GM12878 (cell line): ENCODE results near the gene OR10J5. TPM values are rescaled to one million over a fixed set of nuclear protein-coding genes. Genes with fewer than 3 reads are reported as not detected.

Experiments
- ATAC-seq: fragments of 200-7000 bp; cut with Tn5 transposase; 3 replicates; pipeline ENCODE4 v1.9.1; 2020; ENCODE audit warnings: mild to moderate bottlenecking, moderate library complexity
- BruUV-seq: library from RNA; stranded (reverse); fragments of 400-500 nt; replicated peaks from 2 replicates; lab custom pipeline; 2021; lab: Mats Ljungman, UMichigan
- CTCF ChIA-PET: fragments of 300-600 bp; sonication (Branson Sonifier 250); formaldehyde crosslinking; extraction: SDS; loops from one replicate; lab custom pipeline; 2021; ENCODE audit warnings: inconsistent platforms; lab: Yijun Ruan, JAX
- POLR2A ChIA-PET: fragments of 350-600 bp; formaldehyde crosslinking; extraction: SDS; loops from one replicate; lab custom pipeline; 2021; ENCODE audit warnings: inconsistent platforms; lab: Charles Lee
- RAD21 ChIA-PET: fragments of 300-600 bp; sonication (Branson Sonifier 250); formaldehyde crosslinking; loops from one replicate; lab custom pipeline; 2023; ENCODE audit warnings: antibody characterized with exemption; ENCODE audit not compliant: unreplicated experiment; lab: Charles Lee
- SMC1A ChIA-PET: fragments of 300-600 bp; sonication (Branson Sonifier 250); formaldehyde crosslinking; loops from one replicate; lab custom pipeline; 2023; ENCODE audit not compliant: unreplicated experiment, uncharacterized antibody; lab: Charles Lee
- DNase-seq: peaks from one replicate; pipeline ENCODE4 v3.0.0-alpha.2; 2011; ENCODE audit warnings: low read depth, low spot score
- FAIRE-seq: peaks from 3 replicates; lab custom pipeline; 2011; peaks lifted over from hg19 to GRCh38; lab: Jason Lieb, UNC
- H2AFZ ChIP-seq: 2 replicates; pipeline ENCODE4 v1.6.0; 2011; ENCODE audit warnings: low read depth, low read length, control low read depth; ENCODE audit not compliant: control insufficient read depth
- H3K27ac ChIP-seq: 2 replicates; pipeline ENCODE4 v1.5.1; 2011; ENCODE audit warnings: control low read depth; ENCODE audit not compliant: control insufficient read depth, insufficient read depth
- H3K27me3 ChIP-seq, 2 experiments: replicated peaks in 1 of 2; 2 replicates each; pipeline versions ENCODE4 v1.6.0 to v1.6.1; 2011; ENCODE audit warnings: low read length in 1 of 2; ENCODE audit not compliant: control insufficient read depth in 2 of 2, insufficient read depth in 2 of 2
- H3K36me3 ChIP-seq, 2 experiments: 2 replicates each; pipeline ENCODE4 v1.5.1; 2011; ENCODE audit warnings: low read length in 1 of 2; ENCODE audit not compliant: control insufficient read depth in 2 of 2, insufficient read depth in 2 of 2
- H3K4me1 ChIP-seq: 2 replicates; pipeline ENCODE4 v1.6.1; 2011; ENCODE audit warnings: mild to moderate bottlenecking, low read length, moderate library complexity, mixed read lengths; ENCODE audit not compliant: control insufficient read depth, insufficient read depth
- H3K4me2 ChIP-seq: 2 replicates; pipeline ENCODE4 v1.6.0; 2011; ENCODE audit warnings: control low read depth; ENCODE audit not compliant: control insufficient read depth, insufficient read depth
- H3K4me3 ChIP-seq: fragments of 200-600 bp; sonication (generic); 2 replicates; pipeline ENCODE4 v1.5.1; 2016
- H3K79me2 ChIP-seq: 2 replicates; pipeline ENCODE4 v1.6.0; 2011; ENCODE audit warnings: low read length; ENCODE audit not compliant: control insufficient read depth, insufficient read depth
- H3K9ac ChIP-seq: 2 replicates; pipeline ENCODE4 v1.8.0; 2011; ENCODE audit warnings: low read length, control low read depth, mixed read lengths; ENCODE audit not compliant: control insufficient read depth, insufficient read depth
- H3K9me3 ChIP-seq: replicated peaks from 3 replicates; pipeline ENCODE4 v1.5.1; 2011; ENCODE audit warnings: mild to moderate bottlenecking, low read length; ENCODE audit not compliant: control insufficient read depth, insufficient read depth
- H4K20me1 ChIP-seq: 2 replicates; pipeline ENCODE4 v1.6.0; 2011; ENCODE audit not compliant: control insufficient read depth, insufficient read depth
- CHD2 ChIP-seq: IDR thresholded peaks from 2 replicates; pipeline ENCODE4 v1.6.1; 2011; ENCODE audit warnings: low read depth, low read length, improper control_type of control experiment, borderline replicate concordance
- GABPA ChIP-seq: IDR thresholded peaks from 2 replicates; pipeline ENCODE4 v1.6.1; 2014; ENCODE audit warnings: antibody characterized with exemption, low read depth, mild to moderate bottlenecking, inconsistent platforms
- HDAC6 ChIP-seq: fragments of 200-600 bp; sonication (generic); IDR thresholded peaks from one replicate; pipeline ENCODE4 v1.8.0; 2017; ENCODE audit warnings: antibody characterized with exemption; ENCODE audit not compliant: unreplicated experiment
- IRF4 ChIP-seq: IDR thresholded peaks from 2 replicates; pipeline ENCODE4 v1.6.1; 2011; ENCODE audit warnings: low read depth, low read length
- NR2C1 ChIP-seq: fragments of 450-650 bp; IDR thresholded peaks from 2 replicates; pipeline ENCODE4 v1.6.1; 2017; ENCODE audit warnings: antibody characterized with exemption, mild to moderate bottlenecking, moderate library complexity
- SIN3A ChIP-seq: IDR thresholded peaks from 2 replicates; pipeline ENCODE4 v1.6.1; 2012; ENCODE audit warnings: low read depth, low read length, improper control_type of control experiment
- SREBF2 ChIP-seq: IDR thresholded peaks from 2 replicates; pipeline ENCODE4 v1.6.1; 2012; ENCODE audit warnings: mild to moderate bottlenecking, low read length
- WGBS: methylation state at CpG from one replicate; pipeline ENCODE4 v1.1.6; 2016; ENCODE audit warnings: low lambda C conversion rate; ENCODE audit not compliant: insufficient replicate concordance, insufficient coverage; ENCODE audit errors: missing lambda C conversion rate; 5-methylcytosine and 5-hydroxymethylcytosine counted together
- in situ Hi-C: fragments of 300-500 bp; cut with MboI; formaldehyde crosslinking; loops from 9 replicates; pipeline ENCODE4 v1.14.3; 2018; ENCODE audit warnings: mixed read lengths
- intact Hi-C: fragments of 100-400 bp; cut with micrococcal nuclease; formaldehyde crosslinking; loops from one replicate; pipeline ENCODE4 v1.14.2; 2022; ENCODE audit not compliant: unreplicated experiment
- polyA plus RNA-seq, 11 experiments: library from polyadenylated mRNA; depleted of rRNA in 4 of 11; unstranded in 6 of 11; stranded (reverse) in 5 of 11; fragments of >200 nt; fragmentation: Nextera tagmentation in 4 of 11; fragmentation: Illumina TruSeq in 1 of 11; extraction: Ambion mirVana in 4 of 11; extraction: Trizol in 1 of 11; gene quantifications; 1 replicate in 1 of 11; 2 replicates in 10 of 11; pipeline versions ENCODE4 v1.2.1 to v1.2.3, GENCODE V29; 2011 to 2016; ENCODE audit warnings: inconsistent platforms in 2 of 11, missing spikeins in 2 of 11, low read depth in 1 of 11
- total RNA-seq, 4 experiments: library from RNA; depleted of rRNA in 3 of 4; stranded (reverse); fragments of >200 nt in 3 of 4; fragmentation: Illumina TruSeq in 1 of 4; extraction: Trizol in 1 of 4; gene quantifications; 2 replicates each; pipeline versions ENCODE4 v1.2.1 to v1.2.3, GENCODE V29; 2013 to 2021
- TF ChIP-seq, protein P1 (sequence below): fragments of 450-650 bp; IDR thresholded peaks from 2 replicates; pipeline ENCODE4 v1.6.1; 2014; ENCODE audit warnings: mild to moderate bottlenecking
- TF ChIP-seq, protein P2 (sequence below): IDR thresholded peaks from 2 replicates; pipeline ENCODE4 v1.6.1; 2011; ENCODE audit warnings: borderline replicate concordance, low read depth, mild to moderate bottlenecking, moderate library complexity, mixed read lengths, low read length; ENCODE audit not compliant: insufficient read depth; ENCODE audit errors: extremely low read length
- TF ChIP-seq, protein P3 (sequence below): IDR thresholded peaks from 2 replicates; pipeline ENCODE4 v1.6.1; 2012; ENCODE audit warnings: low read depth, low read length, improper control_type of control experiment
- TF ChIP-seq, protein P4 (sequence below): fragments of 450-650 bp; IDR thresholded peaks from 2 replicates; pipeline ENCODE4 v1.6.1; 2017; ENCODE audit warnings: antibody characterized with exemption, mild to moderate bottlenecking, moderate library complexity
- TF ChIP-seq, protein P5 (sequence below): fragments of 150-350 bp; IDR thresholded peaks from 2 replicates; pipeline ENCODE4 v1.6.1; 2016; ENCODE audit warnings: low read depth, low read length

Gene OR10J5
- total and polyA plus RNA-seq, 10 of the 15 experiments (the other 5 are each of a cell fraction or from before 2014, with no cell fraction given), result not detected

DNA sequence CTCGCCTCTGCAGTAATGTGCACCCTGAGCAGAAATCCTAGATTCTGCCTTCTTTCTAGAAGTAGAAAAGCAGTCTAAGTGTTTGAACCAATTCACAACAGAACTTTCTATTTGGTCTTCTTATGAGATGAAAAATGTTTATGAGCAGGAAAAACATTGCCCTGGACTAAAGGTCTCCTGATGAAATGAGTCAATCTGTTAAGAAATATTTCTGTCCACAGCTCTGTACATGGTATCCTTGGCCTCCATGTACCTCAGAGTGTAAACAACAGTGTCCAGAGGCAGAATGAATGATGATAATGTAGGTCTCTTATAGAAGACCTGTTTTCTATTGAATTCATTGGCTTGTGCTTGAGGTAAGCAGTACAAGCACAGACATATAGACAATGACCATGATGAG is 45.6 kb upstream of the OR10J5 start:
- Histone ChIP-seq H4K20me1 (no peaks in the 10 kb centered on the region), H3K27ac (no peak overlapping the region), H2AFZ (no peak overlapping the region), H3K4me1 (no peaks in the 10 kb centered on the region), H3K9me3 (no peaks in the 10 kb centered on the region), H3K4me3 (no peak overlapping the region), H3K36me3 (no peaks in the 10 kb centered on the region), H3K27me3 (no peaks in the 10 kb centered on the region), H3K4me2 (no peak overlapping the region), H3K9ac (no peak overlapping the region), H3K79me2 (no peaks in the 10 kb centered on the region)
- ATAC-seq, result no peak
- ChIA-PET POLR2A (no interaction called here), CTCF (no interaction called here), SMC1A (interaction anchor here (1.1 kb wide), 1 partner anchor 9 kb away, joined by 3 read pairs; no protein-coding TSS in a partner anchor), RAD21 (no interaction called here)
- in situ Hi-C loops (no loop called here), intact Hi-C loops (no loop called here)
- BruUV-seq, result no TSS peak
- WGBS, result 0% methylated on average over 1 of the region's 1 CpG
- FAIRE-seq, result no peak
- TF ChIP-seq, protein P1, sequence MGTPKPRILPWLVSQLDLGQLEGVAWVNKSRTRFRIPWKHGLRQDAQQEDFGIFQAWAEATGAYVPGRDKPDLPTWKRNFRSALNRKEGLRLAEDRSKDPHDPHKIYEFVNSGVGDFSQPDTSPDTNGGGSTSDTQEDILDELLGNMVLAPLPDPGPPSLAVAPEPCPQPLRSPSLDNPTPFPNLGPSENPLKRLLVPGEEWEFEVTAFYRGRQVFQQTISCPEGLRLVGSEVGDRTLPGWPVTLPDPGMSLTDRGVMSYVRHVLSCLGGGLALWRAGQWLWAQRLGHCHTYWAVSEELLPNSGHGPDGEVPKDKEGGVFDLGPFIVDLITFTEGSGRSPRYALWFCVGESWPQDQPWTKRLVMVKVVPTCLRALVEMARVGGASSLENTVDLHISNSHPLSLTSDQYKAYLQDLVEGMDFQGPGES, result no peak
- TF ChIP-seq SIN3A (no peak), SREBF2 (no peak), HDAC6 (no peak), IRF4 (no peak), GABPA (no peak), CHD2 (no peak), NR2C1 (no peak)
- TF ChIP-seq, protein P2, sequence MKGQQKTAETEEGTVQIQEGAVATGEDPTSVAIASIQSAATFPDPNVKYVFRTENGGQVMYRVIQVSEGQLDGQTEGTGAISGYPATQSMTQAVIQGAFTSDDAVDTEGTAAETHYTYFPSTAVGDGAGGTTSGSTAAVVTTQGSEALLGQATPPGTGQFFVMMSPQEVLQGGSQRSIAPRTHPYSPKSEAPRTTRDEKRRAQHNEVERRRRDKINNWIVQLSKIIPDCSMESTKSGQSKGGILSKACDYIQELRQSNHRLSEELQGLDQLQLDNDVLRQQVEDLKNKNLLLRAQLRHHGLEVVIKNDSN, result no peak
- TF ChIP-seq, protein P3, sequence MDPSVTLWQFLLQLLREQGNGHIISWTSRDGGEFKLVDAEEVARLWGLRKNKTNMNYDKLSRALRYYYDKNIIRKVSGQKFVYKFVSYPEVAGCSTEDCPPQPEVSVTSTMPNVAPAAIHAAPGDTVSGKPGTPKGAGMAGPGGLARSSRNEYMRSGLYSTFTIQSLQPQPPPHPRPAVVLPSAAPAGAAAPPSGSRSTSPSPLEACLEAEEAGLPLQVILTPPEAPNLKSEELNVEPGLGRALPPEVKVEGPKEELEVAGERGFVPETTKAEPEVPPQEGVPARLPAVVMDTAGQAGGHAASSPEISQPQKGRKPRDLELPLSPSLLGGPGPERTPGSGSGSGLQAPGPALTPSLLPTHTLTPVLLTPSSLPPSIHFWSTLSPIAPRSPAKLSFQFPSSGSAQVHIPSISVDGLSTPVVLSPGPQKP, result no peak
- TF ChIP-seq, protein P4, sequence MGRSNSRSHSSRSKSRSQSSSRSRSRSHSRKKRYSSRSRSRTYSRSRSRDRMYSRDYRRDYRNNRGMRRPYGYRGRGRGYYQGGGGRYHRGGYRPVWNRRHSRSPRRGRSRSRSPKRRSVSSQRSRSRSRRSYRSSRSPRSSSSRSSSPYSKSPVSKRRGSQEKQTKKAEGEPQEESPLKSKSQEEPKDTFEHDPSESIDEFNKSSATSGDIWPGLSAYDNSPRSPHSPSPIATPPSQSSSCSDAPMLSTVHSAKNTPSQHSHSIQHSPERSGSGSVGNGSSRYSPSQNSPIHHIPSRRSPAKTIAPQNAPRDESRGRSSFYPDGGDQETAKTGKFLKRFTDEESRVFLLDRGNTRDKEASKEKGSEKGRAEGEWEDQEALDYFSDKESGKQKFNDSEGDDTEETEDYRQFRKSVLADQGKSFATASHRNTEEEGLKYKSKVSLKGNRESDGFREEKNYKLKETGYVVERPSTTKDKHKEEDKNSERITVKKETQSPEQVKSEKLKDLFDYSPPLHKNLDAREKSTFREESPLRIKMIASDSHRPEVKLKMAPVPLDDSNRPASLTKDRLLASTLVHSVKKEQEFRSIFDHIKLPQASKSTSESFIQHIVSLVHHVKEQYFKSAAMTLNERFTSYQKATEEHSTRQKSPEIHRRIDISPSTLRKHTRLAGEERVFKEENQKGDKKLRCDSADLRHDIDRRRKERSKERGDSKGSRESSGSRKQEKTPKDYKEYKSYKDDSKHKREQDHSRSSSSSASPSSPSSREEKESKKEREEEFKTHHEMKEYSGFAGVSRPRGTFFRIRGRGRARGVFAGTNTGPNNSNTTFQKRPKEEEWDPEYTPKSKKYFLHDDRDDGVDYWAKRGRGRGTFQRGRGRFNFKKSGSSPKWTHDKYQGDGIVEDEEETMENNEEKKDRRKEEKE, result no peak
- TF ChIP-seq, protein P5, sequence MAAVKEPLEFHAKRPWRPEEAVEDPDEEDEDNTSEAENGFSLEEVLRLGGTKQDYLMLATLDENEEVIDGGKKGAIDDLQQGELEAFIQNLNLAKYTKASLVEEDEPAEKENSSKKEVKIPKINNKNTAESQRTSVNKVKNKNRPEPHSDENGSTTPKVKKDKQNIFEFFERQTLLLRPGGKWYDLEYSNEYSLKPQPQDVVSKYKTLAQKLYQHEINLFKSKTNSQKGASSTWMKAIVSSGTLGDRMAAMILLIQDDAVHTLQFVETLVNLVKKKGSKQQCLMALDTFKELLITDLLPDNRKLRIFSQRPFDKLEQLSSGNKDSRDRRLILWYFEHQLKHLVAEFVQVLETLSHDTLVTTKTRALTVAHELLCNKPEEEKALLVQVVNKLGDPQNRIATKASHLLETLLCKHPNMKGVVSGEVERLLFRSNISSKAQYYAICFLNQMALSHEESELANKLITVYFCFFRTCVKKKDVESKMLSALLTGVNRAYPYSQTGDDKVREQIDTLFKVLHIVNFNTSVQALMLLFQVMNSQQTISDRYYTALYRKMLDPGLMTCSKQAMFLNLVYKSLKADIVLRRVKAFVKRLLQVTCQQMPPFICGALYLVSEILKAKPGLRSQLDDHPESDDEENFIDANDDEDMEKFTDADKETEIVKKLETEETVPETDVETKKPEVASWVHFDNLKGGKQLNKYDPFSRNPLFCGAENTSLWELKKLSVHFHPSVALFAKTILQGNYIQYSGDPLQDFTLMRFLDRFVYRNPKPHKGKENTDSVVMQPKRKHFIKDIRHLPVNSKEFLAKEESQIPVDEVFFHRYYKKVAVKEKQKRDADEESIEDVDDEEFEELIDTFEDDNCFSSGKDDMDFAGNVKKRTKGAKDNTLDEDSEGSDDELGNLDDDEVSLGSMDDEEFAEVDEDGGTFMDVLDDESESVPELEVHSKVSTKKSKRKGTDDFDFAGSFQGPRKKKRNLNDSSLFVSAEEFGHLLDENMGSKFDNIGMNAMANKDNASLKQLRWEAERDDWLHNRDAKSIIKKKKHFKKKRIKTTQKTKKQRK, result no peak
- no peak for DNase-seq
